HCT116 (cell line): ENCODE measurements around the gene HPD. TPM values are rescaled to one million over a fixed set of nuclear protein-coding genes. Genes with fewer than 3 reads are reported as not detected.
A peak's percentile ranks its signal among the peaks of the same experiment; 100 is the strongest.

Source experiments
- ATAC-seq: fragments of 200-7000 bp; cut with Tn5 transposase; 2 replicates; pipeline ENCODE4 v1.9.1; 2020; ENCODE audit warnings: mild to moderate bottlenecking, moderate library complexity
- BruUV-seq: library from RNA; stranded (reverse); fragments of 400-500 nt; replicated peaks from 2 replicates; lab custom pipeline; 2021; lab: Mats Ljungman, UMichigan
- CTCF ChIA-PET: fragments of 300-600 bp; sonication (Branson Sonifier 250); formaldehyde crosslinking; loops from one replicate; lab custom pipeline; 2021; ENCODE audit warnings: antibody characterized with exemption; lab: Charles Lee
- POLR2A ChIA-PET: fragments of 300-600, 350-600 bp; sonication (Branson Sonifier 250); formaldehyde crosslinking; loops from one replicate; lab custom pipeline; 2021; ENCODE audit warnings: antibody characterized with exemption; lab: Charles Lee
- RAD21 ChIA-PET, 2 experiments: fragments of 300-600 bp; sonication (Branson Sonifier 250); formaldehyde crosslinking; loops; one replicate each; lab custom pipeline; 2023; ENCODE audit warnings: low total read pairs in 2 of 2; ENCODE audit not compliant: uncharacterized antibody in 2 of 2, unreplicated experiment in 2 of 2, low non-redundant PET in 1 of 2; lab: Charles Lee
- DNase-seq: peaks from one replicate; pipeline ENCODE4 v3.0.0-alpha.2; 2010; ENCODE audit warnings: low read depth, low spot score
- H2AFZ ChIP-seq: fragments of 200-600 bp; shearing (Covaris generic), sonication (generic); 2 replicates; pipeline ENCODE4 v1.6.1; 2017; ENCODE audit warnings: low read depth, mixed run types, mixed read lengths, antibody characterized with exemption, low read length; ENCODE audit not compliant: poor library complexity, severe bottlenecking
- H3K27ac ChIP-seq: 2 replicates; pipeline ENCODE4 v1.5.1; 2012; ENCODE audit warnings: low read depth, low read length
- H3K27me3 ChIP-seq: fragments of 200-600 bp; sonication (generic); 2 replicates; pipeline ENCODE4 v1.6.1; 2016; ENCODE audit warnings: mixed run types, low read length, mixed read lengths; ENCODE audit not compliant: insufficient read depth
- H3K36me3 ChIP-seq, 2 experiments: fragments of 200-500 bp in 1 of 2; fragments of 200-600 bp in 1 of 2; sonication (Bioruptor generic) in 1 of 2; sonication (generic) in 1 of 2; 2 replicates each; pipeline versions ENCODE4 v1.5.1 to v1.6.1; 2014 to 2016; ENCODE audit warnings: low read length in 2 of 2, inconsistent platforms in 1 of 2, mixed read lengths in 1 of 2, mixed run types in 1 of 2; ENCODE audit not compliant: insufficient read depth in 2 of 2, control insufficient read depth in 1 of 2
- H3K4me1 ChIP-seq, 2 experiments: fragments of 200-600 bp in 1 of 2; sonication (generic) in 1 of 2; 2 replicates each; pipeline versions ENCODE4 v1.5.1 to v1.6.1; 2012 to 2017; ENCODE audit warnings: low read length in 2 of 2, inconsistent platforms in 1 of 2, mild to moderate bottlenecking in 1 of 2, mixed read lengths in 1 of 2, mixed run types in 1 of 2, moderate library complexity in 1 of 2; ENCODE audit not compliant: insufficient read depth in 2 of 2, control insufficient read depth in 1 of 2
- H3K4me2 ChIP-seq: fragments of 200-600 bp; sonication (generic); 2 replicates; pipeline ENCODE4 v1.6.1; 2017; ENCODE audit warnings: mixed run types, low read length, mixed read lengths
- H3K4me3 ChIP-seq, 2 experiments: fragments of 200-600 bp in 1 of 2; sonication (generic) in 1 of 2; replicated peaks in 1 of 2; 2 replicates each; pipeline ENCODE4 v1.5.1; 2011 to 2016; ENCODE audit warnings: low read length in 2 of 2, control low read depth in 1 of 2, low read depth in 1 of 2, mild to moderate bottlenecking in 1 of 2, mixed read lengths in 1 of 2, mixed run types in 1 of 2
- H3K79me2 ChIP-seq: fragments of 200-600 bp; sonication (generic); 2 replicates; pipeline ENCODE4 v1.6.1; 2017; ENCODE audit warnings: mild to moderate bottlenecking, mixed run types, low read length, moderate library complexity, mixed read lengths; ENCODE audit not compliant: insufficient read depth
- H3K9ac ChIP-seq: fragments of 200-600 bp; sonication (generic); 2 replicates; pipeline ENCODE4 v1.6.1; 2016; ENCODE audit warnings: low read length, mixed read lengths
- H3K9me2 ChIP-seq: fragments of 200-600 bp; sonication (generic), shearing (Covaris generic); 2 replicates; pipeline ENCODE4 v1.6.1; 2017; ENCODE audit warnings: mixed run types, mild to moderate bottlenecking, moderate library complexity; ENCODE audit not compliant: insufficient read depth
- H3K9me3 ChIP-seq, 2 experiments: fragments of 200-500 bp in 1 of 2; fragments of 200-600 bp in 1 of 2; sonication (Bioruptor generic) in 1 of 2; sonication (generic) in 1 of 2; 2 replicates each; pipeline ENCODE4 v1.6.1; 2014 to 2017; ENCODE audit warnings: low read length in 2 of 2, mixed read lengths in 2 of 2, inconsistent platforms in 1 of 2, low read depth in 1 of 2, mild to moderate bottlenecking in 1 of 2, mixed run types in 1 of 2, moderate library complexity in 1 of 2; ENCODE audit not compliant: control insufficient read depth in 1 of 2, insufficient read depth in 1 of 2
- H4K20me1 ChIP-seq: fragments of 200-600 bp; sonication (generic), shearing (Covaris generic); 2 replicates; pipeline ENCODE4 v1.6.1; 2017; ENCODE audit warnings: mixed run types, mild to moderate bottlenecking, moderate library complexity; ENCODE audit not compliant: insufficient read depth
- CBX3 ChIP-seq: IDR thresholded peaks from 2 replicates; pipeline ENCODE4 v1.6.1; 2012; ENCODE audit warnings: low read depth
- POLR2A ChIP-seq: IDR thresholded peaks from 2 replicates; pipeline ENCODE4 v1.7.0; 2011; ENCODE audit warnings: borderline replicate concordance; ENCODE audit not compliant: insufficient read depth, insufficient read length; ENCODE audit errors: extremely low read depth
- RAD21 ChIP-seq: IDR thresholded peaks from 2 replicates; pipeline ENCODE4 v1.6.1; 2012; ENCODE audit warnings: low read depth, mild to moderate bottlenecking
- SRF ChIP-seq: IDR thresholded peaks from 2 replicates; pipeline ENCODE4 v1.6.1; 2012; ENCODE audit warnings: low read depth
- intact Hi-C: fragments of 100-400 bp; cut with micrococcal nuclease; formaldehyde crosslinking; loops from 2 replicates; pipeline ENCODE4 v1.10.0; 2022
- total RNA-seq: library from RNA; stranded (reverse); gene quantifications from one replicate; pipeline ENCODE4 v1.2.1, GENCODE V29; 2021; ENCODE audit not compliant: unreplicated experiment

The HPD gene
- total RNA-seq, 1 experiment from 2014 or later: 1.1 TPM

DNA sequence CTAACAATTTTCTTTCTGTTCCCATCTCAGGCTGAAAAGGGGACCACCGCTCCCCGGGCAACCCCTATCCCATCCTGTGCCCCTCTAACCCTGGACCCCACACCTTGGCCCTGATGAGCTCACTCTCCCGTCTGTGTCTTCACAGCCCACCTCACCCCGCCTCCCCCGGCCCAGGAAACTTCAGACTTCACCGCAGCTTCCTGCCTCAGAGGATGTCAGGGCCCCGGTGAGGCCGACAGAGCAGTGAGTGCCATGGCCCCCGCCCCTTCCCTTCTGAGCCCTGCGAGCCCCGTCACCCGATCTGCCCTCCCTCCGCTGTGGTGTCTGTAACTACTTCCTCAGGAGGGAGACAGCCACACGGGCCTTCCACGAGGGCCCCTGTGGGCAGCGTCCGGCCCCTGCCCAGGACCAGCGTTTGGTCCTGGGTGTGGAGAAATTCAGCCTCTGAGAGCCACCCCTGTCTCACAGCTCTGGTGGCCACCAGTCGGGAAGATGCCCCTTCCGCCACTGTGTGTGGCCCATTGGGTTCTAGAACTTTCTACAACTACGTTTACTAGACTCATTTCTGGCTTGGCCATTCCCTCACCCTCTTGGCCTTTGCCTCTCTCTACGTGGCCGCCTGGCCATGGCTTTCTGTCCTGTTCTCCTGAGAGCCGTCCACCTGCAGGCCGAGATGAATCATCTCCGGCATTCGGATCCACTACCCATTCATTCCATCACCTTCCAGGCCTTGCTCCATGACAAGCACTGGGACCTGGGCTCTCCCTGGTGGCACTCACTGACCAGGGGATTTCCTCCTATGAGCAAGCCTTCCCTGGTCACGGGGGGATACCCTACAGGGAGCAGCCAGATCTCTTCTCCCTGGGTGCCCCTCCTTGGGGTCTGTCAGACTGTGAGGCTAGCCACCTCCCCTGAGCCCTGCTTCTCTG lies 68.6 kb downstream of the HPD start:
- no TSS peak for BruUV-seq
- POLR2A ChIA-PET: no interaction called here
- peaks cover 66% of the 10 kb centered on the region for H3K79me2 ChIP-seq
- 0 out of 4 replicates have a peak, but pooled peaks cover 2 to 9% of the 10 kb centered on the region in 2 experiments for H3K36me3 ChIP-seq
- H3K4me2 ChIP-seq: peak overlapping the region; percentile 63
- intact Hi-C loops: no loop called here
- TF ChIP-seq RAD21 (no peak), CBX3 (no peak), POLR2A (no peak), SRF (no peak)
- peak overlapping the region; percentile 98 for H3K27ac ChIP-seq
- H3K4me1 ChIP-seq: peaks cover 66 to 93% of the 10 kb centered on the region in 2 experiments
- no peaks in the 10 kb centered on the region for H3K9me3 ChIP-seq
- DNase-seq (no peak), ATAC-seq (no peak)
- H3K27me3 ChIP-seq: no peaks in the 10 kb centered on the region
- CTCF ChIA-PET: interaction anchor here (1.1 kb wide), 1 partner anchor 13 kb away, joined by 3 read pairs; no protein-coding TSS in a partner anchor
- no peak overlapping the region for H2AFZ ChIP-seq
- H3K9me2 ChIP-seq: no peaks in the 10 kb centered on the region
- H3K9ac ChIP-seq: peak overlapping the region; percentile 43
- H4K20me1 ChIP-seq: no peaks in the 10 kb centered on the region
- no peak overlapping the region for H3K4me3 ChIP-seq
- RAD21 ChIA-PET: no interaction called here

Other genes starting within 250 kb of the HPD start
- 20.2 TPM for gene ORAI1, start 232.3 kb downstream of the HPD start, total RNA-seq
- 0.34 TPM for gene MORN3, start 189.2 kb downstream of the HPD start, total RNA-seq
- 20.5 TPM for gene TMEM120B, start 146.1 kb downstream of the HPD start, total RNA-seq
- 116 TPM for gene RHOF, start 65.2 kb downstream of the HPD start, total RNA-seq
- gene SETD1B, start 54.9 kb downstream of the HPD start, total RNA-seq: 17.5 TPM
- 55.5 TPM for gene PSMD9, start 29.9 kb upstream of the HPD start, total RNA-seq
- 2.6 TPM for gene CFAP251, start 59.7 kb upstream of the HPD start, total RNA-seq
- 14.2 TPM for gene BCL7A, start 163.0 kb upstream of the HPD start, total RNA-seq
- 46.3 TPM for gene MLXIP, start 219.9 kb upstream of the HPD start, total RNA-seq